NOMO-1 (cell line): Measurements from ENCODE around the gene MARCHF10.
A peak's percentile ranks its signal among the peaks of the same experiment; 100 is the strongest.

ENCODE experiments used
- DNase-seq, 2 experiments: peaks; one replicate each; lab custom pipeline; 2025; ENCODE audit not compliant: unreplicated experiment in 2 of 2; lab: John Stamatoyannopoulos, UW

MARCHF10 gene

GRCh38 chr17:62822080-62822904 is 14.2 kb upstream of the MARCHF10 start:
- no peak for DNase-seq

GRCh38 chr17:62821189-62822079 is 13.3 kb upstream of the MARCHF10 start:
- no peak for DNase-seq

GRCh38 chr17:62819511-62820221 is 11.6 kb upstream of the MARCHF10 start:
- peak in 1 of 2 experiments; percentile 36 for DNase-seq

- DNase-seq, result no peak
These were observed 10.4 kb upstream of the MARCHF10 start for GRCh38 chr17:62818526-62818925.

- DNase-seq, result no peak
These were observed 8.2 kb upstream of the MARCHF10 start for GRCh38 chr17:62816282-62816839.

- no peak for DNase-seq
These were observed 1.5 kb upstream of the MARCHF10 start for GRCh38 chr17:62809656-62810055.

GRCh38 chr17:62808576-62808970 is 459 bp upstream of the MARCHF10 start:
- no peak for DNase-seq

GRCh38 chr17:62805234-62805633 is 2.9 kb downstream of the MARCHF10 start:
- DNase-seq, result no peak

- no peak for DNase-seq
These were observed 3.3 kb downstream of the MARCHF10 start for GRCh38 chr17:62804822-62805221.

- DNase-seq, result no peak
These were observed 4.1 kb downstream of the MARCHF10 start for GRCh38 chr17:62804025-62804424.

- DNase-seq, result no peak
These were observed 5.4 kb downstream of the MARCHF10 start for GRCh38 chr17:62802561-62803205.

GRCh38 chr17:62801553-62802114 is 6.5 kb downstream of the MARCHF10 start:
- no peak for DNase-seq

GRCh38 chr17:62800585-62800984 is 7.5 kb downstream of the MARCHF10 start:
- DNase-seq, result no peak

GRCh38 chr17:62797959-62798358 is 10.2 kb downstream of the MARCHF10 start:
- no peak for DNase-seq

GRCh38 chr17:62796291-62796690 is 11.8 kb downstream of the MARCHF10 start:
- DNase-seq, result no peak

- DNase-seq, result no peak
These were observed 13.5 kb downstream of the MARCHF10 start for GRCh38 chr17:62794666-62794971.

- no peak for DNase-seq
These were observed 14.0 kb downstream of the MARCHF10 start for GRCh38 chr17:62793919-62794665.

GRCh38 chr17:62792447-62792800 is 15.7 kb downstream of the MARCHF10 start:
- DNase-seq, result no peak

- peak in 1 of 2 experiments; percentile 5 for DNase-seq
These were observed 16.2 kb downstream of the MARCHF10 start for GRCh38 chr17:62791767-62792446.
